Measurements from ENCODE around the gene NF1. TPM values are rescaled to one million over a fixed set of nuclear protein-coding genes. Genes with fewer than 3 reads are reported as not detected.

Gene NF1
- total and polyA plus RNA-seq, 2 of the 13 experiments (the other 11 are each of a cell fraction or from before 2014, with no cell fraction given), result 21.5 to 26.5 TPM

DNA sequence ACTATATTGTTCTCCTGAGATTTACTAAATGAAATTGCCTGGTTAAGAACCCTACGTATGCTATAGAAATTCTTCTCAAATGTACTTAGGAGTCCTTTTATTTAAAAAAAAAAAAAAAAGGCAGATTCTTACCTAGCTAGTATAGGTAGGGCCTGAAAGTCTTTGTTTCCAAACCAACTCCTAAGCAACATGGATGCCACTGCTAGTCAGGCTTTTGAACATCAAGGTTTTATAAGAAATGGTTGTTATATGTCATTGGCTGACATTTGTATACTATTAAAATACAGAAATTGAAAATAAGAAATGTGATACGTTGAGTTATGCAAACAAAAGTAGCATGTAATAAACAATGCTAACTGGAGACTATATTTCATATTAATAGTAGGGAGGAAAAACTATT, 225.5 kb downstream of the NF1 start:
- H2AFZ ChIP-seq (ENCODE audit: low read length), result no peak overlapping the region
- no peak overlapping the region for H3K27ac ChIP-seq (ENCODE audit: extremely low read length, insufficient read depth, low read length)
- no peaks in the 10 kb centered on the region for H3K4me1 ChIP-seq (ENCODE audit: insufficient read depth, low read length)
- intact Hi-C loops (cut with micrococcal nuclease; ENCODE audit: unreplicated experiment), result no loop called here
- H3K4me2 ChIP-seq (ENCODE audit: low read depth, low read length), result no peak overlapping the region
- no peak overlapping the region for H3K9ac ChIP-seq (ENCODE audit: insufficient read depth, low read depth, low read length)
- DNase-seq (ENCODE audit: low spot score) (no peak), ATAC-seq (no peak), FAIRE-seq (no peak)
- H4K20me1 ChIP-seq (ENCODE audit: insufficient read depth, low read length), result no peaks in the 10 kb centered on the region
- WGBS (ENCODE audit: low lambda C conversion rate), result 98% methylated on average over 2 of the region's 2 CpGs
- no peaks in the 10 kb centered on the region for H3K27me3 ChIP-seq (ENCODE audit: control insufficient read depth in 1 of 2, insufficient read depth in 2 of 2, low read length in 2 of 2)
- no peak overlapping the region for H3K4me3 ChIP-seq (replicated peaks in 1 of 3; ENCODE audit: insufficient read depth in 1 of 3, low read depth in 2 of 3, low read length in 3 of 3)
- POLR2A ChIA-PET, result no interaction called here
- CTCF ChIA-PET (ENCODE audit: low intra/inter-chr PET ratio, low total read pairs), result no interaction called here
- TF ChIP-seq STAT5B (CRISPR knock-in tag; IDR thresholded peaks at IDR 0.05) (no peak), ZNF776 (CRISPR knock-in tag; IDR thresholded peaks at IDR 0.05) (no peak), SALL2 (CRISPR knock-in tag; IDR thresholded peaks at IDR 0.05) (no peak), SOX6 (IDR thresholded peaks at IDR 0.05) (no peak), SOX6 (CRISPR knock-in tag; IDR thresholded peaks at IDR 0.05) (no peak), NR2F6 (IDR thresholded peaks at IDR 0.05) (no peak), NR2F6 (CRISPR knock-in tag; IDR thresholded peaks at IDR 0.05) (no peak), SATB2 (CRISPR knock-in tag; IDR thresholded peaks at IDR 0.05) (no peak), RNF2 (conservative IDR thresholded peaks at IDR 0.05; ENCODE audit: low read depth) (no peak), MTA1 (CRISPR knock-in tag; IDR thresholded peaks at IDR 0.05; ENCODE audit: borderline replicate concordance) (no peak), ZNF3 (CRISPR knock-in tag; IDR thresholded peaks at IDR 0.05) (no peak), NR2F2 (IDR thresholded peaks at IDR 0.05; ENCODE audit: borderline replicate concordance, low read depth) (no peak)
- no peaks in the 10 kb centered on the region for H3K79me2 ChIP-seq (ENCODE audit: insufficient read depth, low read length)
- no TSS peak for BruUV-seq (replicated peaks)
- no peaks in the 10 kb centered on the region for H3K9me3 ChIP-seq (ENCODE audit: low read length)
- in situ Hi-C loops (cut with HindIII; ENCODE audit: extremely low pct_ligation_motif_present, low pct_unique_long_range_greater_than_20kb), result no loop called here
- H3K36me3 ChIP-seq (replicated peaks in 1 of 2; ENCODE audit: control insufficient read depth in 1 of 2, insufficient read depth in 2 of 2, low read length in 2 of 2), result no peaks in the 10 kb centered on the region; a peak in 1 of 5 replicates

- Histone ChIP-seq H3K4me3 (replicated peaks in 1 of 3; ENCODE audit: insufficient read depth in 1 of 3, low read depth in 2 of 3, low read length in 3 of 3) (no peak overlapping the region), H3K36me3 (replicated peaks in 1 of 2; ENCODE audit: control insufficient read depth in 1 of 2, insufficient read depth in 2 of 2, low read length in 2 of 2) (peaks cover 0 to 2% of the 10 kb centered on the region in 2 experiments; a peak in 2 of 5 replicates), H3K9me3 (ENCODE audit: low read length) (no peaks in the 10 kb centered on the region), H3K4me2 (ENCODE audit: low read depth, low read length) (no peak overlapping the region), H3K27ac (ENCODE audit: extremely low read length, insufficient read depth, low read length) (no peak overlapping the region), H3K27me3 (ENCODE audit: control insufficient read depth in 1 of 2, insufficient read depth in 2 of 2, low read length in 2 of 2) (no peaks in the 10 kb centered on the region), H4K20me1 (ENCODE audit: insufficient read depth, low read length) (no peaks in the 10 kb centered on the region), H3K4me1 (ENCODE audit: insufficient read depth, low read length) (no peaks in the 10 kb centered on the region), H2AFZ (ENCODE audit: low read length) (no peak overlapping the region), H3K79me2 (ENCODE audit: insufficient read depth, low read length) (no peaks in the 10 kb centered on the region), H3K9ac (ENCODE audit: insufficient read depth, low read depth, low read length) (no peak overlapping the region)
- POLR2A ChIA-PET, result no interaction called here
- intact Hi-C loops (cut with micrococcal nuclease; ENCODE audit: unreplicated experiment) (no loop called here), in situ Hi-C loops (cut with HindIII; ENCODE audit: extremely low pct_ligation_motif_present, low pct_unique_long_range_greater_than_20kb) (no loop called here)
- no TSS peak for BruUV-seq (replicated peaks)
- FAIRE-seq (no peak), DNase-seq (ENCODE audit: low spot score) (no peak), ATAC-seq (no peak)
- WGBS (ENCODE audit: low lambda C conversion rate), result 100% methylated on average over 1 of the region's 1 CpG
- CTCF ChIA-PET (ENCODE audit: low intra/inter-chr PET ratio, low total read pairs), result no interaction called here
- TF ChIP-seq CEBPB (IDR thresholded peaks at IDR 0.05; ENCODE audit: borderline replicate concordance, low read depth, low read length) (no peak), RCOR2 (CRISPR knock-in tag; IDR thresholded peaks at IDR 0.05) (no peak), CBX2 (IDR thresholded peaks at IDR 0.05; ENCODE audit: low read depth, low read length) (no peak), CBX2 (CRISPR knock-in tag; IDR thresholded peaks at IDR 0.05; ENCODE audit: low read depth) (no peak), ZNF646 (CRISPR knock-in tag; IDR thresholded peaks at IDR 0.05) (no peak), YEATS4 (CRISPR knock-in tag; IDR thresholded peaks at IDR 0.05; ENCODE audit: borderline replicate concordance) (no peak)
Observed at GRCh38 chr17:31320791-31321190, 226.0 kb downstream of the NF1 start.
